ENCODE results near the gene MYEF2. TPM values are rescaled to one million over a fixed set of nuclear protein-coding genes. Genes with fewer than 3 reads are reported as not detected.

MYEF2 gene
- total and polyA plus RNA-seq, 2 of the 8 experiments (the other 6 are each of a cell fraction or from before 2014, with no cell fraction given) = 18.9 to 79.2 TPM

DNA sequence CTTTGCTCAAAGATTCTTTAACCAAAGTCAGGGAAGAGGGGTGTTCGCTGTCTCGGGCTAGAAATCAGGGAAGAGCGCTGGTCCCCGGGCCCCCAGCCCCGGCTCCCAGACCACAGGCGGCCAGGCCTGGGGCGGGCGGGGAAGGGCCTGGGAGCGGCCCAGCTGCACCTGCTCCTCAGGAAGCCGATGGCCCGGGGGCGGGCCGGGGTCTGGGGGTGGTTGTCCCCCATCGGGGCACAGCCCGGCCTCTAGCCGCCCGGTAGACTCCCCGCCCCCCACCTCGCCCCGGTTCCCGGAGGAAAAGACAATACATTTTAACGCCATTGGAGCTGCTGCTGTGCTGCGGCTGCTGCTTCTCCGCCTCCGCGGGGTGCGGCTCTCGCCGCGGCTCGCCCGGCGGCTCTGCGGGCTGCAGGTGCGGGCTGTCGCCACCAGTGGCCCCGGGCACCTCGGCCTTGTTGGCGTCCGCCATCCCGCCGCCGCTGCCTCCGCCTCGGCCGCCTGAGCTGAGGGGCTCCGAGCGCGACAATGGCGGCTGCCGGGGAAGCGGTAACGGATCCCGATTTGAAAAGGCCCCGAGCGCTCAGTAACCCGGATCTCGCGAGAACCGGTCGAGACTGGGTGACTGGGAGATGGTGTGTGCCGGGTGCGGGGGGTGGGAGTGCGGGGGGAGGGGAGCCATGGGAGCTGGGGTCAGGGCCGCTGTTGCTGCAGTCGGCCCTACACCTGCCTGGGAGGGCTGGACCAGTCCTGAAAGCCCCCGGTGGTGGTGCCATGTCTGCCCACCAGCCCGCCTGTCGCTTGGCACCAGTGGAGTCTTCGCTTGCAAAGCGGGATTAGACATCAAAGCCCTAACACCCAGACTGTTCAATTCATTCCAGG lies at the start of gene MYEF2 (continued):
- no peak for TF ChIP-seq EGR1 (IDR thresholded peaks at IDR 0.05; ENCODE audit: borderline replicate concordance, low read depth, low read length)
- peak; percentile 92 for TF ChIP-seq TAF1 (IDR thresholded peaks at IDR 0.05; ENCODE audit: low read depth, low read length)
- TF ChIP-seq PHF8 (conservative IDR thresholded peaks at IDR 0.05; ENCODE audit: low read depth, low read length) = peak; percentile 97
- TF ChIP-seq EP300 (IDR thresholded peaks at IDR 0.05; ENCODE audit: borderline replicate concordance in 1 of 2, low read depth in 2 of 2, low read length in 2 of 2) = peak in 1 of 2 experiments; percentile 8; a peak in 1 of 3 replicates
- no peak for TF ChIP-seq RFX5 (IDR thresholded peaks at IDR 0.05; ENCODE audit: borderline replicate concordance, low read depth, low read length)
- TF ChIP-seq TAF7 (optimal IDR thresholded peaks at IDR 0.05; ENCODE audit: borderline replicate concordance, low read depth, low read length) = peak; percentile 82
- no peak for TF ChIP-seq CHD1 (IDR thresholded peaks at IDR 0.05; ENCODE audit: low read depth, low read length)
- TF ChIP-seq, protein P1, sequence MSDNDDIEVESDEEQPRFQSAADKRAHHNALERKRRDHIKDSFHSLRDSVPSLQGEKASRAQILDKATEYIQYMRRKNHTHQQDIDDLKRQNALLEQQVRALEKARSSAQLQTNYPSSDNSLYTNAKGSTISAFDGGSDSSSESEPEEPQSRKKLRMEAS (IDR thresholded peaks at IDR 0.05) = no peak
- TF ChIP-seq GTF2F1 (IDR thresholded peaks at IDR 0.05; ENCODE audit: borderline replicate concordance, low read depth, low read length) = peak; percentile 70; the same call in 1 of the 2 replicates
- TF ChIP-seq POLR2A (IDR thresholded peaks at IDR 0.05; ENCODE audit: control extremely low read depth in 1 of 2, low read depth in 2 of 2, low read length in 2 of 2) = peak; percentile 90 to 91
- TF ChIP-seq RNF2 (IDR thresholded peaks at IDR 0.05; ENCODE audit: borderline replicate concordance, low read depth, low read length, missing control alignments, poor library complexity, severe bottlenecking) = no peak
- TF ChIP-seq, protein P2, sequence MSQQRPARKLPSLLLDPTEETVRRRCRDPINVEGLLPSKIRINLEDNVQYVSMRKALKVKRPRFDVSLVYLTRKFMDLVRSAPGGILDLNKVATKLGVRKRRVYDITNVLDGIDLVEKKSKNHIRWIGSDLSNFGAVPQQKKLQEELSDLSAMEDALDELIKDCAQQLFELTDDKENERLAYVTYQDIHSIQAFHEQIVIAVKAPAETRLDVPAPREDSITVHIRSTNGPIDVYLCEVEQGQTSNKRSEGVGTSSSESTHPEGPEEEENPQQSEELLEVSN (IDR thresholded peaks at IDR 0.05) = peak; percentile 63; the same call in 1 of the 2 replicates
- peak; percentile 78 for TF ChIP-seq TBP (IDR thresholded peaks at IDR 0.05; ENCODE audit: low read depth, low read length)
- TF ChIP-seq NANOG (IDR thresholded peaks at IDR 0.05; ENCODE audit: insufficient read depth, low read depth, low read length, poor library complexity, severe bottlenecking) = no peak
- TF ChIP-seq, protein P3, sequence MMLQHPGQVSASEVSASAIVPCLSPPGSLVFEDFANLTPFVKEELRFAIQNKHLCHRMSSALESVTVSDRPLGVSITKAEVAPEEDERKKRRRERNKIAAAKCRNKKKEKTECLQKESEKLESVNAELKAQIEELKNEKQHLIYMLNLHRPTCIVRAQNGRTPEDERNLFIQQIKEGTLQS (IDR thresholded peaks at IDR 0.05; ENCODE audit: insufficient read depth, low read depth, low read length) = no peak
- TF ChIP-seq SUZ12 (IDR thresholded peaks at IDR 0.05; ENCODE audit: low read length) = no peak
- TF ChIP-seq ZNF274 (IDR thresholded peaks at IDR 0.05; ENCODE audit: borderline replicate concordance, extremely low read depth, low read length) = no peak
- no peak for TF ChIP-seq NRF1 (IDR thresholded peaks at IDR 0.05; ENCODE audit: low read depth, low read length)
- peak; percentile 91 for TF ChIP-seq RBBP5 (IDR thresholded peaks at IDR 0.05; ENCODE audit: borderline replicate concordance, low read depth, low read length)
- TF ChIP-seq JUN (IDR thresholded peaks at IDR 0.05; ENCODE audit: low read depth, low read length) = no peak
- peak; percentile 94 for TF ChIP-seq YY1 (IDR thresholded peaks at IDR 0.05; ENCODE audit: low read depth, low read length)
- no peak for TF ChIP-seq SP4 (IDR thresholded peaks at IDR 0.05; ENCODE audit: low read length)
